MCF 10A (cell line): Measurements from ENCODE around the gene PLOD1. TPM values are rescaled to one million over a fixed set of nuclear protein-coding genes. Genes with fewer than 3 reads are reported as not detected.

ENCODE experiments used
- BruUV-seq: library from RNA; stranded (reverse); fragments of 400-500 nt; replicated peaks from 2 replicates; lab custom pipeline; 2021; lab: Mats Ljungman, UMichigan
- CTCF ChIA-PET: fragments of 300-600 bp; sonication (Branson Sonifier 250); formaldehyde crosslinking; extraction: SDS; loops from one replicate; lab custom pipeline; 2021; ENCODE audit warnings: antibody characterized with exemption, inconsistent platforms; lab: Yijun Ruan, JAX
- POLR2A ChIA-PET: fragments of 300-600, 350-650 bp; sonication (Branson Sonifier 250); formaldehyde crosslinking; extraction: SDS; loops from one replicate; lab custom pipeline; 2020; ENCODE audit warnings: antibody characterized with exemption, inconsistent platforms; lab: Yijun Ruan, JAX
- DNase-seq: peaks from one replicate; pipeline ENCODE4 v3.0.0-alpha.2; 2018; ENCODE audit not compliant: unreplicated experiment
- H3K27ac Mint-ChIP-seq: one replicate; pipeline ENCODE4 v1.8.0; 2022; ENCODE audit warnings: mild to moderate bottlenecking, low read depth, mixed read lengths; ENCODE audit not compliant: unreplicated experiment
- H3K27me3 Mint-ChIP-seq: one replicate; pipeline ENCODE4 v1.8.0; 2022; ENCODE audit warnings: mixed read lengths; ENCODE audit not compliant: insufficient read depth, unreplicated experiment
- H3K36me3 Mint-ChIP-seq: one replicate; pipeline ENCODE4 v1.8.0; 2022; ENCODE audit warnings: mild to moderate bottlenecking, moderate library complexity, mixed read lengths; ENCODE audit not compliant: insufficient read depth, unreplicated experiment
- H3K4me1 Mint-ChIP-seq: one replicate; pipeline ENCODE4 v1.8.0; 2022; ENCODE audit warnings: mixed read lengths; ENCODE audit not compliant: insufficient read depth, unreplicated experiment
- H3K4me3 Mint-ChIP-seq: one replicate; pipeline ENCODE4 v1.8.0; 2022; ENCODE audit warnings: mild to moderate bottlenecking, moderate library complexity, mixed read lengths; ENCODE audit not compliant: unreplicated experiment
- H3K9me3 Mint-ChIP-seq: one replicate; pipeline ENCODE4 v1.8.0; 2022; ENCODE audit warnings: mixed read lengths; ENCODE audit not compliant: unreplicated experiment
- intact Hi-C: fragments of 100-400 bp; cut with micrococcal nuclease; formaldehyde crosslinking; loops from 2 replicates; pipeline ENCODE4 v1.14.1; 2022
- total RNA-seq: library from RNA; stranded (reverse); gene quantifications from 2 replicates; pipeline ENCODE4 v1.2.3, GENCODE V29; 2022
- TF ChIP-seq, protein P1 (sequence below): fragments of 200-600 bp; IDR thresholded peaks from one replicate; pipeline ENCODE4 v1.8.0; 2022; ENCODE audit warnings: antibody characterized with exemption, mild to moderate bottlenecking; ENCODE audit not compliant: unreplicated experiment

Gene PLOD1
- total RNA-seq, 1 experiment from 2014 or later: 48.2 TPM

DNA sequence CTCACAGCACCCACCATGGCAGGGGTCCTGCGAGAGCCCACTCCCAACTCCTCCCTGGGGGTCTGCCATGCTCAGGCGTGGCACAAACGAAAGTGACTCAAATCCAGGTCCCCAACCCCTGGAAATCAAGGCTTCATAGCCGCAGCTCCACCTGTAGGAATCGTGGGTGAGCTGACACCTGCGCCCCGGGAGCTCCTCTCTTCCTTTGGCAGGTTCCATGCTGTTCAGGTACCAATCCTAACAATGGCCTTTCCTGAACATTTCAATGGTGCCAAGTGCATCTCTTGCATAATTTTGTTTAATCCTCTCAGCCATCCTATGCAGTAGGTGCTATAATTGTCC, 46.9 kb upstream of the PLOD1 start:
- Mint-ChIP-seq H3K9me3 (no peaks in the 10 kb centered on the region), H3K4me3 (no peak overlapping the region), H3K27me3 (no peaks in the 10 kb centered on the region), H3K27ac (no peak overlapping the region), H3K4me1 (no peaks in the 10 kb centered on the region), H3K36me3 (no peaks in the 10 kb centered on the region)
- BruUV-seq: no TSS peak
- ChIA-PET CTCF (interaction anchor here (0.6 kb wide), 1 partner anchor 48 kb away, joined by 3 read pairs; no protein-coding TSS in a partner anchor), POLR2A (interaction anchor here (0.9 to 1.5 kb wide), 2 partner anchors 20 to 43 kb away, joined by 4 read pairs; no protein-coding TSS in a partner anchor)
- TF ChIP-seq, protein P1, sequence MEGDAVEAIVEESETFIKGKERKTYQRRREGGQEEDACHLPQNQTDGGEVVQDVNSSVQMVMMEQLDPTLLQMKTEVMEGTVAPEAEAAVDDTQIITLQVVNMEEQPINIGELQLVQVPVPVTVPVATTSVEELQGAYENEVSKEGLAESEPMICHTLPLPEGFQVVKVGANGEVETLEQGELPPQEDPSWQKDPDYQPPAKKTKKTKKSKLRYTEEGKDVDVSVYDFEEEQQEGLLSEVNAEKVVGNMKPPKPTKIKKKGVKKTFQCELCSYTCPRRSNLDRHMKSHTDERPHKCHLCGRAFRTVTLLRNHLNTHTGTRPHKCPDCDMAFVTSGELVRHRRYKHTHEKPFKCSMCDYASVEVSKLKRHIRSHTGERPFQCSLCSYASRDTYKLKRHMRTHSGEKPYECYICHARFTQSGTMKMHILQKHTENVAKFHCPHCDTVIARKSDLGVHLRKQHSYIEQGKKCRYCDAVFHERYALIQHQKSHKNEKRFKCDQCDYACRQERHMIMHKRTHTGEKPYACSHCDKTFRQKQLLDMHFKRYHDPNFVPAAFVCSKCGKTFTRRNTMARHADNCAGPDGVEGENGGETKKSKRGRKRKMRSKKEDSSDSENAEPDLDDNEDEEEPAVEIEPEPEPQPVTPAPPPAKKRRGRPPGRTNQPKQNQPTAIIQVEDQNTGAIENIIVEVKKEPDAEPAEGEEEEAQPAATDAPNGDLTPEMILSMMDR: no peak
- intact Hi-C loops: no loop called here
- no peak for DNase-seq

DNA sequence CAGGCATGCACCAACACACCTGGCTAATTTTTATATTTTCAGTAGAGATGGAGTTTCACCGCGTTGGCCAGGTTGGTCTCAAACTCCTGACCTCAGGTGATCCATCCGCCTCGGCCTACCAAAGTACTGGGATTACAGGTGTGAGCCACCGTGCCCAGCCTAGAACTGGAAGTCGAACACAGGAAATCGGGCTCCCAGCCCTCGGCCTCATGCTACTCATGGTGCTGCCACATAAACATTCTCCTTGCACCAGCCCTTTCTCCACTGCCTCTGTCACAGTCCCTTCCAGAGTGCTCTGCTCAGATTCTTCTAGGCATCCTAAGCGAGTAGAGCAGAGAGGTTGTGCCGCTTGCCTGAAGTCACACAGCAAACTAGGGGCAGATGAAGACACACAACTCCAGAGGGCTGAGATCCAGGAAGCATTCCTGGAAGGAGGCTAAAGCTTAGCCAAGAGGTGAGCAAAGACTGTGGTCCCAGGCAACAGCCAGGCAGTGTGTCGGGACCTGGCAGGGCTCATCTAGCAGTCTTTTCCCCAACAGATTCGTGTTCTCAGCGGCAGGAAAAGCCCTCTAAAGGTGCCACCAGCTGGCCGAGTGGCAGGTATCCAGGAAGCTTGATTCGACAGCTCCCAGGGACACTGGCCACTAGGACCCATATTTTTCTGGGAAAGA, 46.2 kb upstream of the PLOD1 start:
- no peak overlapping the region for H3K27ac Mint-ChIP-seq
- H3K4me1 Mint-ChIP-seq: no peaks in the 10 kb centered on the region
- CTCF ChIA-PET: interaction anchor here (0.6 to 1.2 kb wide), 3 partner anchors 25 to 236 kb away, joined by 3 to 5 read pairs (median 3); no protein-coding TSS in a partner anchor
- no peaks in the 10 kb centered on the region for H3K9me3 Mint-ChIP-seq
- BruUV-seq: no TSS peak
- H3K36me3 Mint-ChIP-seq: peaks cover 6% of the 10 kb centered on the region
- no peak for DNase-seq
- POLR2A ChIA-PET: interaction anchor here (0.9 to 1.5 kb wide), 2 partner anchors 19 to 44 kb away, joined by 4 read pairs; no protein-coding TSS in a partner anchor
- TF ChIP-seq, protein P1: no peak
- H3K4me3 Mint-ChIP-seq: no peak overlapping the region
- H3K27me3 Mint-ChIP-seq: no peaks in the 10 kb centered on the region
- intact Hi-C loops: no loop called here

DNA sequence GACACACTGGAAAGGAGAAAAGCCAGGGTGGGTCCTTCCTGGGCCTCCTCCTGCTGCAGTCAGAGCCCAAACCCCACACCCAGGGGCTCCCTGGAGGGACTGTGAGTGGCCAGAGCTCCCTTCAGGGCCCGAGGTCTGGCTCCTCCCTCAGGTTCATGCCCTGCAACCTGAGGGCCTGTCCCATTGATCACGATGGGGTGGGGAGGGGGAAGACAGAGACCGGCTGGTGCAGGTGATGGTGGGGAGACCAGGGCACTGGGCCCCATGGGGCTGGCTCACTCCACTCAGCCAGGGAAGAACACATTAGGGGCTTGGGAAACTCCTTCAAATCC, 45.7 kb upstream of the PLOD1 start:
- Mint-ChIP-seq H3K4me3 (no peak overlapping the region), H3K4me1 (no peaks in the 10 kb centered on the region), H3K9me3 (no peaks in the 10 kb centered on the region), H3K27me3 (no peaks in the 10 kb centered on the region), H3K36me3 (peaks cover 6% of the 10 kb centered on the region), H3K27ac (no peak overlapping the region)
- ChIA-PET CTCF (interaction anchor here (0.6 to 1.2 kb wide), 3 partner anchors 25 to 236 kb away, joined by 3 to 5 read pairs (median 3); no protein-coding TSS in a partner anchor), POLR2A (no interaction called here)
- TF ChIP-seq, protein P1: no peak
- BruUV-seq: no TSS peak
- DNase-seq: no peak
- intact Hi-C loops: no loop called here

DNA sequence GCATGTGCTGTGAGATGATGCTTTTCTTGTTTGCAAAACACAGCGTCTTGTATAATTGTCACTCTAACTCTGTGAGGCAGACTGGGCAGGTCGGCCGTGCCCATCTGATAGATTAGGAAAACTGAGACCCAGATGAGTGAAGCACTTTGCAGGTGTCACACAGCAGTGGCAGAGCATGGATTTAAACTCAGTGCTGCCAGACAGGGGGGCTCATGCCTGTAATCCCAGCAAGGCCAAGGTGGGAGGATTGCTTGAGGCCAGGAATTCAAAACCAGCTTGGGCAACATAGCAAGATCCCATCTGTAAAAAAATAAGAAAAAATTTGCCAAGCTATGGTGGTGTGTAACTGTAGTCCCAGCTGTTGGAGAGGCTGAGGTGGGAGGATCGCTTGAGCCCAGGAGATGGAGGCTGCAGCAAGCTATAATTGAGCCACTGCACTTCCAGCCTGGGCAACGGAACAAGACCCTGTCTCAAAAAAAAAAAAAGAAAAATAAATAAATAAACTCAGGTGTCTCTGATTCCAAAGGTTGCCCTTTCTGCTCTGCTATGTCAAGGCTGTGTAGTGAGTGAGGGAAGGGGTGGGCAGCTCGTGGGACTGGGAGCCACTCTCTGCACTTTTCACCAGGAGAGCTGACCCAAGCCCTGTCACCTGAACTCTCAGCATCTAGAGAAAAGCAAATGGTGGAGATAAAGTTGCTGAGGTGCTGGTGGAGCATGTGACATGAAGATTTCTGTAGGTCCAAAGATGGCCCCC, 42.9 kb upstream of the PLOD1 start:
- Mint-ChIP-seq H3K4me1 (no peaks in the 10 kb centered on the region), H3K27me3 (no peaks in the 10 kb centered on the region), H3K36me3 (peaks cover 6% of the 10 kb centered on the region), H3K9me3 (no peaks in the 10 kb centered on the region), H3K27ac (no peak overlapping the region), H3K4me3 (no peak overlapping the region)
- CTCF ChIA-PET: interaction anchor here (0.6 to 2.3 kb wide), 7 partner anchors 19 to 650 kb away, joined by 3 to 37 read pairs (median 3); no protein-coding TSS in a partner anchor
- BruUV-seq: no TSS peak
- POLR2A ChIA-PET: interaction anchor here (2.9 kb wide), 1 partner anchor 16 kb away, joined by 15 read pairs; no protein-coding TSS in a partner anchor
- no peak for DNase-seq
- intact Hi-C loops: no loop called here
- TF ChIP-seq, protein P1: no peak
